ENCODE data around the gene ZNF511.

GRCh38 chr10:133277993-133278576, 30.6 kb upstream of the ZNF511 start:
- TF ChIP-seq EZH2 (IDR thresholded peaks at IDR 0.05) (no peak), POLR2AphosphoS5 (IDR thresholded peaks at IDR 0.05; ENCODE audit: borderline replicate concordance, low read depth, low read length) (no peak), FOXP2 (optimal IDR thresholded peaks at IDR 0.05; ENCODE audit: control extremely low read depth, extremely low read length, insufficient read depth) (no peak)

All from SK-N-MC (cell line).